ENCODE measurements around the gene DDX10. TPM values are rescaled to one million over a fixed set of nuclear protein-coding genes. Genes with fewer than 3 reads are reported as not detected.

DDX10 gene
- total RNA-seq, 1 donor = 20.3 TPM

- peak; percentile 79 for DNase-seq (ENCODE audit: low read depth)
- H3K4me3 ChIP-seq (ENCODE audit: low read depth, low read length) = no peak overlapping the region
- no peak for TF ChIP-seq CTCF (IDR thresholded peaks at IDR 0.05; ENCODE audit: insufficient read depth, low read depth, low read length)
These were observed 241.5 kb downstream of the DDX10 start for GRCh38 chr11:108906329-108906728.

GRCh38 chr11:108906826-108907225 is 242.0 kb downstream of the DDX10 start:
- H3K4me3 ChIP-seq (ENCODE audit: low read depth, low read length) = no peak overlapping the region
- DNase-seq (ENCODE audit: low read depth) = peak; percentile 38
- no peak for TF ChIP-seq CTCF (IDR thresholded peaks at IDR 0.05; ENCODE audit: insufficient read depth, low read depth, low read length)

GRCh38 chr11:108909041-108909440 is 244.2 kb downstream of the DDX10 start:
- TF ChIP-seq CTCF (IDR thresholded peaks at IDR 0.05; ENCODE audit: insufficient read depth, low read depth, low read length) = no peak
- H3K4me3 ChIP-seq (ENCODE audit: low read depth, low read length) = no peak overlapping the region
- DNase-seq (ENCODE audit: low read depth) = no peak

- DNase-seq (ENCODE audit: low read depth) = no peak
- H3K4me3 ChIP-seq (ENCODE audit: low read depth, low read length) = no peak overlapping the region
- no peak for TF ChIP-seq CTCF (IDR thresholded peaks at IDR 0.05; ENCODE audit: insufficient read depth, low read depth, low read length)
These were observed 245.1 kb downstream of the DDX10 start for GRCh38 chr11:108909921-108910320.

GRCh38 chr11:108912581-108912980 is 247.7 kb downstream of the DDX10 start:
- peak; percentile 64 for DNase-seq (ENCODE audit: low read depth)
- TF ChIP-seq CTCF (IDR thresholded peaks at IDR 0.05; ENCODE audit: insufficient read depth, low read depth, low read length) = no peak
- H3K4me3 ChIP-seq (ENCODE audit: low read depth, low read length) = no peak overlapping the region

GRCh38 chr11:108913204-108913603 is 248.3 kb downstream of the DDX10 start:
- no peak for TF ChIP-seq CTCF (IDR thresholded peaks at IDR 0.05; ENCODE audit: insufficient read depth, low read depth, low read length)
- DNase-seq (ENCODE audit: low read depth) = no peak
- no peak overlapping the region for H3K4me3 ChIP-seq (ENCODE audit: low read depth, low read length)

- TF ChIP-seq CTCF (IDR thresholded peaks at IDR 0.05; ENCODE audit: insufficient read depth, low read depth, low read length) = no peak
These were observed 249.3 kb downstream of the DDX10 start for GRCh38 chr11:108914211-108914610.

More at GRCh38 chr11:108914211-108914610, 249.3 kb downstream of the DDX10 start:
- DNase-seq (ENCODE audit: low read depth) = no peak
- H3K4me3 ChIP-seq (ENCODE audit: low read depth, low read length) = no peak overlapping the region
